ENCODE measurements around the gene EXOC4.
"Not testable (repeated sequence)": the region's sequence is repeated elsewhere in the genome, so short reads cannot be mapped to it uniquely, and the experiment has no call there.

DNA sequence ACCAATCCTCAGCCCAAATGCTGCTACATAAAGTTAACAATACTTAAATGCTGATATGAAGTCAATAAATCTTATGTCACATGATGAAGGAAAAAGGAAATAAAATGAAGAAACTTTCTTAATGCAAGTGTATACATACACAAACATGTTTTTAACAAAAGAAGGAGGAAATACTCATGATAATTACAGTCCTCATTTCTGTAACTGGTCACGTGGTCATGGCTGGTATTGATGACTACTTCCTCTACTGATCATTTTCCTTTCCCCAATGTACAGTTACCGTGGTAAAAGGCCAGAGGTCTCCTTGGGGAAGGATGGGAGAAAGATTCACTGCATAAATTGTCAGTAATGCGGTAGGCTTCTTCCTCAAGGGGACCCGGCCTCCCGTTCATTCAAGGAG is 390.8 kb downstream of the EXOC4 start:
- TF ChIP-seq, protein P1, sequence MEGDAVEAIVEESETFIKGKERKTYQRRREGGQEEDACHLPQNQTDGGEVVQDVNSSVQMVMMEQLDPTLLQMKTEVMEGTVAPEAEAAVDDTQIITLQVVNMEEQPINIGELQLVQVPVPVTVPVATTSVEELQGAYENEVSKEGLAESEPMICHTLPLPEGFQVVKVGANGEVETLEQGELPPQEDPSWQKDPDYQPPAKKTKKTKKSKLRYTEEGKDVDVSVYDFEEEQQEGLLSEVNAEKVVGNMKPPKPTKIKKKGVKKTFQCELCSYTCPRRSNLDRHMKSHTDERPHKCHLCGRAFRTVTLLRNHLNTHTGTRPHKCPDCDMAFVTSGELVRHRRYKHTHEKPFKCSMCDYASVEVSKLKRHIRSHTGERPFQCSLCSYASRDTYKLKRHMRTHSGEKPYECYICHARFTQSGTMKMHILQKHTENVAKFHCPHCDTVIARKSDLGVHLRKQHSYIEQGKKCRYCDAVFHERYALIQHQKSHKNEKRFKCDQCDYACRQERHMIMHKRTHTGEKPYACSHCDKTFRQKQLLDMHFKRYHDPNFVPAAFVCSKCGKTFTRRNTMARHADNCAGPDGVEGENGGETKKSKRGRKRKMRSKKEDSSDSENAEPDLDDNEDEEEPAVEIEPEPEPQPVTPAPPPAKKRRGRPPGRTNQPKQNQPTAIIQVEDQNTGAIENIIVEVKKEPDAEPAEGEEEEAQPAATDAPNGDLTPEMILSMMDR (conservative IDR thresholded peaks at IDR 0.05): not testable (repeated sequence)
- TF ChIP-seq ZFX (IDR thresholded peaks at IDR 0.05): not testable (repeated sequence)
